GM18907 (cell line): ENCODE data around the gene THBD.

Experiments used
- ATAC-seq: cut with Tn5 transposase; IDR thresholded peaks from one replicate; pipeline ENCODE4 v1.9.1; 2021; ENCODE audit warnings: mild to moderate bottlenecking, moderate library complexity; ENCODE audit not compliant: unreplicated experiment

The THBD gene

GRCh38 chr20:23017516-23017915 lies 32.0 kb downstream of the THBD start:
- ATAC-seq = no peak

GRCh38 chr20:23013429-23013828 lies 36.0 kb downstream of the THBD start:
- ATAC-seq = no peak

GRCh38 chr20:23011008-23011721 lies 38.3 kb downstream of the THBD start:
- no peak for ATAC-seq

GRCh38 chr20:23010096-23010495 lies 39.4 kb downstream of the THBD start:
- ATAC-seq = no peak

GRCh38 chr20:23009636-23010035 lies 39.8 kb downstream of the THBD start:
- ATAC-seq = no peak

- no peak for ATAC-seq
These were observed 40.8 kb downstream of the THBD start for GRCh38 chr20:23008667-23009066.

GRCh38 chr20:23007886-23008655 lies 41.4 kb downstream of the THBD start:
- no peak for ATAC-seq

GRCh38 chr20:23007462-23007861 lies 42.0 kb downstream of the THBD start:
- ATAC-seq = no peak

GRCh38 chr20:23005776-23006175 lies 43.7 kb downstream of the THBD start:
- no peak for ATAC-seq

- no peak for ATAC-seq
These were observed 45.5 kb downstream of the THBD start for GRCh38 chr20:23003881-23004460.

- ATAC-seq = no peak
These were observed 46.3 kb downstream of the THBD start for GRCh38 chr20:23003077-23003635.

GRCh38 chr20:23002276-23002675 lies 47.2 kb downstream of the THBD start:
- ATAC-seq = no peak

GRCh38 chr20:23000232-23000947 lies 49.1 kb downstream of the THBD start:
- ATAC-seq = no peak

- ATAC-seq = no peak
These were observed 49.7 kb downstream of the THBD start for GRCh38 chr20:22999756-23000155.

- ATAC-seq = no peak
These were observed 51.0 kb downstream of the THBD start for GRCh38 chr20:22998476-22998875.

GRCh38 chr20:22995923-22996322 lies 53.5 kb downstream of the THBD start:
- ATAC-seq = no peak
